ENCODE results near the gene RPL22.

Gene RPL22

GRCh38 chr1:6150006-6150938, 49.1 kb downstream of the RPL22 start:
- no peak for DNase-seq

- no peak for DNase-seq
These were observed 49.8 kb downstream of the RPL22 start for GRCh38 chr1:6149597-6149996.

DNA sequence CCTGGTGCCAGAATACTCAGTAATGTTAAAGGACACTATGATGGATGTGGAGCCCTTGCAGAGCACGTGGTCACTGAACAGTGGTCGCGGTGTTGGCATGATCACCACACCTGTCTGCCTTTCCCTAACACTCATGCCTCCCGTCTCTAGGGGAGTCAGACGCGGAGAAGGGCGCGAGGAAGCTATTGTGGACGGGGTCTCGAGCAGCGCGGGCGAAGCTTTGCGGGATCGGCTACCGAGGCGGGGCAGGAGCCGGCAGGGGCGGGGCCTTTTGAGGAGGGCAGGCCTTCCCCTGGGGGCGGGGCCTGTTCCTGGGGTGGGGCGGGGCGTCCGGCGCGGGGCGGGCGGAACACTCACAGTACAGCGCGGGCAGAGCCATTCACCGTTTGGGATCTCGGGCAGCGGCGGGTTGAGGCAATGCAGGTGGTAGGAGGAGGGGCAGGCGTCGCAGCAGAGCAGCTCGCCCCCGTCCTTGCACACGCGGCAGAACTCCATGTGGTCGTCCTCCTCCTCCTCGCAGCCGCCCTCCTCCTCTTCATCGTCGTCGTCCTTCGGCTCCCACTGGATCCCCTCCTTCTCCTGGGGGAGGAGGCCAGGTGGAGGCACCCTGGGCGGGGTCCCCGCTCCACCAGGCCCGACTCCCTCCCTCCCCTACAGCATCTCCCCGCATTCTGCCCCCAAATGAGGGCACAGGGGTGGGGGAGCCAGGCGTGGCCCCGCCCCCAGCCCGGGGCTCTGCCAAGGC, 50.7 kb downstream of the RPL22 start:
- no peak for DNase-seq

- no peak for DNase-seq
These were observed 53.5 kb downstream of the RPL22 start for GRCh38 chr1:6145864-6146410.

DNA sequence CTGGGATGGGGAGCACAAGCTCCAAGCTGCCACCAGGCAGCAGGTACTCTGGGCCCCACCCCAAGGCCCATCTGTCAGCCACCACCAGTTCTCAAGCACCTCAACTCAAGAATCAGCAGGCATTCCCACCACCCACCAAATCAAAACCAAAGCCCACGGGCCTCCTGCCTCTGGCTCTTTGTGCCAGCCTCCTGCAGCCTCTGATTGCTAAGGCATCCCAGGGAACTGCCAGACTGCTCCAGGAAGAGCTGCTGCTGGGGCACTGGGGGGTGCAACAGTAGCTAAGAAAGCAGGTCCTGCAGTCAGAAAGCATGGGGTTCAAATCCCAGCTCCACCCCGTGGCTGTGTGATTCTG, 54.0 kb downstream of the RPL22 start:
- peak; percentile 16 for DNase-seq

DNA sequence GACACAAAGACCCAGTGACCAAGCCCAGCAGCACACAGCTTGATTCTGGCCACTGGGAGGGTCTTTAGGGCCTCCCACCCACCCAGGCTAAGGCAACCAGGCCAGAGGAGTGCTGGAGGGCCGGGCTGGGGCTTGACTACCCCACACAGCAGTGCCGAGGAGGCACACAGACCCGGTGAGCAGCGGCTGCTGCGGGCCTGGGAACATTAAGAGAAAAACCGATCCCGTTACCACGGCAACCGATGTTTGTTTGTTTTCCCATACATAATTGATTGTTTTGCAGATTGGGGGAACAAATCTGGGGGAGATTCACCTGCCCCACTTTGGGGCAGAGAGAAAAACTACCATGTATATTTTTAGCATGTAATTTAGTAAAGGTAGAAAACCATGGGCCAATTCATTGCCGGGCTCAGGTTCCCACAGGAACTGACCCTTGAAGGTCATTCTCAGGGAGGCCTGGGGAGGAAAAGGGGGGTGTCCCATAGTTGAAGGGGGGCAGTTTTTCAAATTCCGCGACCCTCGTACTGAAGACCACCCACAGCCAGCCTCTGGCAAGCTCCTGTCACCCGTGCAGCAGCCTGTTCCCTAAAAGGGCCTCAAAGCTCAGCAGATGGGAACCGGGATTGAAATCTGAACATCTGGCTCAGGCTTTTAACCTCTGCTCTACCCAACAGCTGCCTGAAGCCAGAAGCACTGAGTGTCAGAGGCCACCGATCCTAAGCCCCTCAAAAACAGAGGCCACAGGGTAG, 54.6 kb downstream of the RPL22 start:
- no peak for DNase-seq

DNA sequence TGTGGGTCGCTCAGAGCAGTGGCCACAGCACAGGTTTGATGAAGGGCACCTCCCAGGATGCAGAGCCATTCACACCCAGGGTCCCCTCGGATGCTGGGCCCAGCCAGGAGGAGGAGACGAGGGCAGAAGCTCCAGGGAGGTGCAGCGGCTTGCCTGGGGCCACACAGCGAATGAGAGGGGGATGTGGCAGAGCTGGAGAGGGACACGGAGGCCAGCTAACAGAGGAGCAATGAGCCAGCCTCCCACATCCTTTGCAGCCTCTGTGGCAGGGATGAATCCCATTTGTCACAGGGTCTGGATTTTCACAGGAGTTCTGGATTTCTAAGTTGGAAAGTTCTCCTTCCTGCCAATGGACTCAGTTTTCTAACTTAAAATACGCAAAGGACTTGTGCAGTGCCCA, 55.2 kb downstream of the RPL22 start:
- no peak for DNase-seq

- no peak for DNase-seq
These were observed 56.0 kb downstream of the RPL22 start for GRCh38 chr1:6143395-6143794.

- DNase-seq = no peak
These were observed 56.7 kb downstream of the RPL22 start for GRCh38 chr1:6142734-6143133.

DNA sequence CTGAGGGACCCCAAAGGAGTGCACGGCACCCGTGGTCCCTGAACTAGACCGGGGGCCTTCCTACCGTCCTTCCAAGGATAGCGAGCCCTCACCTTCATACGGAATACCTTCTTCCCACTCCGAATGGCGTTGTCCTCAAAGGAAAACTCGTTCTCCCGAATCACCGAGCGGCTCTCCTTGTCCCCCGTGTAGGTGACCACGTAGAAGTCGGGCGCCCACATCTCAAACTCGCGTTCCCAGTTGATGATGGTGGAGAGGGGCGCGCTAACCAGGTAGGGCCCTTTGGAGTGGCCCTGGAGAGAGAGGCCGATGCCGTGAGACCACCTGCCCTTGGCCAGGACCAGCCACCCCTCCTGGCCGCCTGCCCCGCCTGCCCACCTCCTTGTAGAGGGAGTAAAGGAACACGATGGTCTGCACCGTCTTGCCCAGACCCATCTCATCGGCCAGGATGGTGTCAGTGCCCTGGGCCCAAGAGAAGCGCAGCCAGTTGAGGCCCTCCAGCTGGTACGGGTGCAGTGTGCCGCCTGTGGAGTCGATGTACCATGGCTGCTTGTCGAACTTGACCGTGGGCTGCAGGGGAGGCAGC, 57.3 kb downstream of the RPL22 start:
- no peak for DNase-seq

- no peak for DNase-seq
These were observed 57.8 kb downstream of the RPL22 start for GRCh38 chr1:6141592-6141991.

GRCh38 chr1:6140413-6140812, 59.0 kb downstream of the RPL22 start:
- no peak for DNase-seq

DNA sequence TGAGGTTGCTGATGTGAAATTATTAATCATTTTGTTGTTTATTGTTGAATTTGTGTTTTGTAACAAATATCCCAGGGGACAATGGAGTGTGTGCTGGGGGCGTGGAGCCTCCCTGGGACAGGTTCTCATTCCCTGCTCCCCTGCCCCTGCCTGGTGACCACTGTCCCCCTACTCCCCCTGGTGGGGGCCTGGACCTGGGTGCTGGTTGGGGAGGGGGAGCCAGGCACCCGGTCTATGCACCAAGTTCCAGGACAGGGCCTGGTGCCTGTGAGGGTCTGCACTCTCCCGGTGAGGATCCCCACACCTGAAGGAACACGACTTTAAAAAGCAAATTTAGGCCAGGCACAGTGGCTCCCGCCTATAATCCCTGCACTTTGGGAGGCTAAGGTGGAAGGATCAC, 61.6 kb downstream of the RPL22 start:
- DNase-seq = no peak

GRCh38 chr1:6136516-6137220, 62.7 kb downstream of the RPL22 start:
- no peak for DNase-seq
